Natural killer cell (primary cell): ENCODE results near the gene PDE6B. TPM values are rescaled to one million over a fixed set of nuclear protein-coding genes. Genes with fewer than 3 reads are reported as not detected.

ENCODE experiments used
- ATAC-seq, 3 donors: fragments of 150-1000 bp in 2 of 3; fragments of 200-7000 bp in 1 of 3; cut with Tn5 transposase; 1 replicate in 1 of 3; 2 replicates in 2 of 3; pipeline ENCODE4 v1.10.0; 2021; ENCODE audit warnings: mild to moderate bottlenecking in 2 of 3, moderate library complexity in 2 of 3
- DNase-seq, 2 donors: peaks; one replicate each; pipeline versions ENCODE4 v3.0.0 to v3.0.0-alpha.2; 2013 to 2021; ENCODE audit warnings: mixed read lengths in 1 of 2
- H3K27ac ChIP-seq: one replicate; pipeline ENCODE4 v1.5.1; 2013; ENCODE audit warnings: mild to moderate bottlenecking, low read length
- H3K27me3 ChIP-seq: one replicate; pipeline ENCODE4 v1.6.1; 2013; ENCODE audit warnings: low read length; ENCODE audit not compliant: control insufficient read depth, insufficient read depth
- H3K36me3 ChIP-seq: one replicate; pipeline ENCODE4 v1.6.1; 2013; ENCODE audit warnings: low read length; ENCODE audit not compliant: control insufficient read depth, insufficient read depth
- H3K4me1 ChIP-seq: one replicate; pipeline ENCODE4 v1.6.1; 2013; ENCODE audit warnings: low read length; ENCODE audit not compliant: control insufficient read depth, insufficient read depth
- H3K4me3 ChIP-seq: one replicate; pipeline ENCODE4 v1.5.1; 2013; ENCODE audit warnings: low read length
- H3K9me3 ChIP-seq: one replicate; pipeline ENCODE4 v1.6.1; 2013; ENCODE audit warnings: low read length; ENCODE audit not compliant: control insufficient read depth, insufficient read depth
- H3K27ac Mint-ChIP-seq, 2 donors: one replicate each; pipeline ENCODE4 v1.8.0; 2022; ENCODE audit warnings: mild to moderate bottlenecking in 2 of 2, mixed read lengths in 2 of 2, moderate library complexity in 1 of 2
- H3K27me3 Mint-ChIP-seq, 2 donors: one replicate each; pipeline ENCODE4 v1.8.0; 2022; ENCODE audit warnings: low read depth in 2 of 2, mixed read lengths in 2 of 2
- H3K36me3 Mint-ChIP-seq: one replicate; pipeline ENCODE4 v1.8.0; 2022; ENCODE audit warnings: mixed read lengths
- H3K4me1 Mint-ChIP-seq, 2 donors: one replicate each; pipeline ENCODE4 v1.8.0; 2022; ENCODE audit warnings: mixed read lengths in 2 of 2
- H3K4me3 Mint-ChIP-seq: one replicate; pipeline ENCODE4 v1.8.0; 2022; ENCODE audit warnings: mild to moderate bottlenecking, moderate library complexity, mixed read lengths
- H3K9me3 Mint-ChIP-seq, 2 donors: one replicate each; pipeline ENCODE4 v1.8.0; 2022; ENCODE audit warnings: mixed read lengths in 2 of 2
- WGBS: methylation state at CpG from one replicate; pipeline ENCODE4 v1.1.7; 2013; ENCODE audit warnings: missing lambda C conversion rate; ENCODE audit not compliant: insufficient coverage; 5-methylcytosine and 5-hydroxymethylcytosine counted together
- intact Hi-C: fragments of 100-400 bp; cut with micrococcal nuclease; formaldehyde crosslinking; loops from one replicate; pipeline ENCODE4 v1.14.2; 2022
- total RNA-seq, 4 donors: library from RNA; stranded (reverse); fragments of 120-200 nt in 1 of 4; gene quantifications; one replicate each; pipeline versions ENCODE4 v1.2.3 to v1.2.4, GENCODE V29; 2013 to 2022
- TF ChIP-seq, protein P1 (sequence below): fragments of 200-600 bp; IDR thresholded peaks from one replicate; pipeline ENCODE4 v1.8.0; 2022; ENCODE audit warnings: antibody characterized with exemption

The PDE6B gene
- total RNA-seq, 3 donors from 2014 or later (not counting 1 experiment from before 2014, with no cell fraction given): 15.8 to 18.8 (median 17.2) TPM

GRCh38 chr4:602559-602942 lies 22.8 kb upstream of the PDE6B start:
- ATAC-seq: peak; percentile 50 to 86 (median 79)
- TF ChIP-seq, protein P1, sequence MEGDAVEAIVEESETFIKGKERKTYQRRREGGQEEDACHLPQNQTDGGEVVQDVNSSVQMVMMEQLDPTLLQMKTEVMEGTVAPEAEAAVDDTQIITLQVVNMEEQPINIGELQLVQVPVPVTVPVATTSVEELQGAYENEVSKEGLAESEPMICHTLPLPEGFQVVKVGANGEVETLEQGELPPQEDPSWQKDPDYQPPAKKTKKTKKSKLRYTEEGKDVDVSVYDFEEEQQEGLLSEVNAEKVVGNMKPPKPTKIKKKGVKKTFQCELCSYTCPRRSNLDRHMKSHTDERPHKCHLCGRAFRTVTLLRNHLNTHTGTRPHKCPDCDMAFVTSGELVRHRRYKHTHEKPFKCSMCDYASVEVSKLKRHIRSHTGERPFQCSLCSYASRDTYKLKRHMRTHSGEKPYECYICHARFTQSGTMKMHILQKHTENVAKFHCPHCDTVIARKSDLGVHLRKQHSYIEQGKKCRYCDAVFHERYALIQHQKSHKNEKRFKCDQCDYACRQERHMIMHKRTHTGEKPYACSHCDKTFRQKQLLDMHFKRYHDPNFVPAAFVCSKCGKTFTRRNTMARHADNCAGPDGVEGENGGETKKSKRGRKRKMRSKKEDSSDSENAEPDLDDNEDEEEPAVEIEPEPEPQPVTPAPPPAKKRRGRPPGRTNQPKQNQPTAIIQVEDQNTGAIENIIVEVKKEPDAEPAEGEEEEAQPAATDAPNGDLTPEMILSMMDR: peak; percentile 33
- Histone ChIP-seq H3K27me3 (peaks cover 3% of the 10 kb centered on the region), H3K27ac (no peak overlapping the region), H3K4me3 (no peak overlapping the region), H3K9me3 (no peaks in the 10 kb centered on the region), H3K36me3 (no peaks in the 10 kb centered on the region), H3K4me1 (peaks cover 7% of the 10 kb centered on the region)
- intact Hi-C loops: no loop called here
- DNase-seq: peak; percentile 54 to 63
- 38% methylated on average over 8 of the region's 8 CpGs for WGBS
- Mint-ChIP-seq H3K36me3 (no peaks in the 10 kb centered on the region), H3K4me1 (peaks cover 13 to 14% of the 10 kb centered on the region in 2 donors), H3K4me3 (no peak overlapping the region), H3K27me3 (peaks cover 13 to 18% of the 10 kb centered on the region in 2 donors), H3K27ac (no peak overlapping the region), H3K9me3 (no peaks in the 10 kb centered on the region)

DNA sequence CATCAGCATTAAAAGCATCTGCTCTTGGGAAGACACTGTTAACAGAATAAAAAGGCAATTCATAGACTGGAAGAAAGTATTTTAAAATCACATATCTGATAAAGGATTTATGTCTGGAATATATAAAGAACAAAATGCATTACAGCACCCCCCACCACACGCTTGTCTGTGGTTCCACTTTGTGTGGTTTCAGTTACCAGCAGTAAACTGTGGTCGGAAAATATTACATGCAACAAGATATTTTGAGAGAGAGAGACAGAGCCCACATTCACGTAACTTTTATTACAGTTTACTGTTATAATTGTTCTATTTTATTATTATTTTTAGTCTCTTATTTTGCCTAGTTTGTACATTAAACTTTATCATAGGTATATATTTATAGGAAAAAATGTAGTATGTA lies 21.2 kb upstream of the PDE6B start:
- no CpG with 5 or more reads among the region's 3 CpGs for WGBS
- Histone ChIP-seq H3K36me3 (no peaks in the 10 kb centered on the region), H3K27ac (no peak overlapping the region), H3K27me3 (peaks cover 3% of the 10 kb centered on the region), H3K4me3 (no peak overlapping the region), H3K4me1 (peaks cover 7% of the 10 kb centered on the region), H3K9me3 (no peaks in the 10 kb centered on the region)
- intact Hi-C loops: no loop called here
- Mint-ChIP-seq H3K36me3 (no peaks in the 10 kb centered on the region), H3K4me1 (peaks cover 13 to 14% of the 10 kb centered on the region in 2 donors), H3K9me3 (no peaks in the 10 kb centered on the region), H3K27ac (peak overlapping the region in 1 of 2 donors; percentile 30), H3K27me3 (peaks cover 3 to 16% of the 10 kb centered on the region in 2 donors), H3K4me3 (peak overlapping the region; percentile 70)
- DNase-seq (peak in 1 of 2 donors; percentile 15), ATAC-seq (peak in 2 of 3 donors; percentile 40 to 73)
- TF ChIP-seq, protein P1: no peak

GRCh38 chr4:605702-606425 lies 19.5 kb upstream of the PDE6B start:
- H3K36me3 Mint-ChIP-seq: no peaks in the 10 kb centered on the region
- ATAC-seq: no peak
- intact Hi-C loops: no loop called here
- TF ChIP-seq, protein P1: no peak
- peaks cover 0 to 3% of the 10 kb centered on the region in 2 donors for H3K9me3 Mint-ChIP-seq
- H3K4me1 Mint-ChIP-seq: peaks cover 13 to 14% of the 10 kb centered on the region in 2 donors
- 91% methylated on average over 14 of the region's 17 CpGs for WGBS
- H3K4me3 ChIP-seq: no peak overlapping the region
- peaks cover 3% of the 10 kb centered on the region for H3K27me3 ChIP-seq
- no peaks in the 10 kb centered on the region for H3K9me3 ChIP-seq
- H3K4me3 Mint-ChIP-seq: no peak overlapping the region
- no peak for DNase-seq
- peaks cover 7% of the 10 kb centered on the region for H3K4me1 ChIP-seq
- H3K27me3 Mint-ChIP-seq: peaks cover 16 to 24% of the 10 kb centered on the region in 2 donors
- no peak overlapping the region for H3K27ac ChIP-seq
- H3K27ac Mint-ChIP-seq: no peak overlapping the region
- no peaks in the 10 kb centered on the region for H3K36me3 ChIP-seq
